AG09309 (cell line): ENCODE data around the gene IGF1R.

Source experiments
- DNase-seq: peaks from one replicate; pipeline ENCODE4 v3.0.0-alpha.2; 2010; ENCODE audit warnings: low read depth
- H3K4me3 ChIP-seq: 2 replicates; pipeline ENCODE4 v1.5.1; 2011; ENCODE audit warnings: mild to moderate bottlenecking, low read depth, low read length, moderate library complexity; ENCODE audit not compliant: control insufficient read depth
- CTCF ChIP-seq: IDR thresholded peaks from 2 replicates; pipeline ENCODE4 v1.5.1; 2011; ENCODE audit warnings: mild to moderate bottlenecking, low read depth, low read length, inconsistent platforms; ENCODE audit not compliant: insufficient read depth, control insufficient read depth; ENCODE audit errors: missing control alignments

IGF1R gene

GRCh38 chr15:98823012-98823458 lies 174.7 kb downstream of the IGF1R start:
- DNase-seq: no peak
- no peak for TF ChIP-seq CTCF

GRCh38 chr15:98823616-98824015 lies 175.3 kb downstream of the IGF1R start:
- no peak for DNase-seq
- no peak overlapping the region for H3K4me3 ChIP-seq
- no peak for TF ChIP-seq CTCF

More at GRCh38 chr15:98823012-98823458, 174.7 kb downstream of the IGF1R start:
- H3K4me3 ChIP-seq: no peak overlapping the region

- TF ChIP-seq CTCF: no peak
- no peak for DNase-seq
Measured at GRCh38 chr15:98824595-98824994, 176.3 kb downstream of the IGF1R start.

GRCh38 chr15:98826658-98827057 lies 178.3 kb downstream of the IGF1R start:
- no peak for DNase-seq
- no peak for TF ChIP-seq CTCF
- no peak overlapping the region for H3K4me3 ChIP-seq

More at GRCh38 chr15:98824595-98824994, 176.3 kb downstream of the IGF1R start:
- no peak overlapping the region for H3K4me3 ChIP-seq

GRCh38 chr15:98827217-98827616 lies 178.9 kb downstream of the IGF1R start:
- no peak overlapping the region for H3K4me3 ChIP-seq
- no peak for DNase-seq
- no peak for TF ChIP-seq CTCF

- no peak overlapping the region for H3K4me3 ChIP-seq
- no peak for TF ChIP-seq CTCF
- no peak for DNase-seq
Measured at GRCh38 chr15:98830034-98830634, 181.8 kb downstream of the IGF1R start.

GRCh38 chr15:98834976-98835375 lies 186.6 kb downstream of the IGF1R start:
- TF ChIP-seq CTCF: no peak
- no peak overlapping the region for H3K4me3 ChIP-seq
- no peak for DNase-seq
